NT2/D1 (cell line): ENCODE results near the gene EPHA1.

ENCODE experiments used
- SUZ12 ChIP-seq: IDR thresholded peaks from 2 replicates; pipeline ENCODE4 v1.6.1; 2011; ENCODE audit not compliant: insufficient read length, insufficient read depth; ENCODE audit errors: extremely low read depth
- YY1 ChIP-seq: IDR thresholded peaks from 2 replicates; pipeline ENCODE4 v1.6.1; 2011; ENCODE audit not compliant: insufficient read length, insufficient read depth
- ZNF274 ChIP-seq: IDR thresholded peaks from 2 replicates; pipeline ENCODE4 v1.6.1; 2011; ENCODE audit warnings: mild to moderate bottlenecking, low read depth, low read length

- no peak for TF ChIP-seq ZNF274
- no peak for TF ChIP-seq YY1
- no peak for TF ChIP-seq SUZ12
Observed at GRCh38 chr7:143398616-143399015, 10.0 kb downstream of the EPHA1 start.
